Hindlimb muscle (tissue), 1 donor: Measurements from ENCODE around the gene LRRC31. TPM values are rescaled to one million over a fixed set of nuclear protein-coding genes. Genes with fewer than 3 reads are reported as not detected.

Experiments
- DNase-seq: peaks from one replicate; pipeline ENCODE4 v3.0.0-alpha.2; 2013
- polyA plus RNA-seq: library from polyadenylated mRNA; unstranded; fragments of 120-200 nt; gene quantifications from one replicate; pipeline ENCODE4 v1.2.1, GENCODE V29; 2013; ENCODE audit not compliant: insufficient read length

Gene LRRC31
- polyA plus RNA-seq: not detected

- DNase-seq: no peak
Observed at GRCh38 chr3:169869484-169870220, at the start of gene LRRC31. Gene LRRC31, minus strand, starts transcription at chr3:169869935. Its CDS starts 128 bp downstream, at chr3:169869807.

GRCh38 chr3:169914321-169914720 is 44.6 kb upstream of the LRRC31 start:
- DNase-seq: no peak

DNA sequence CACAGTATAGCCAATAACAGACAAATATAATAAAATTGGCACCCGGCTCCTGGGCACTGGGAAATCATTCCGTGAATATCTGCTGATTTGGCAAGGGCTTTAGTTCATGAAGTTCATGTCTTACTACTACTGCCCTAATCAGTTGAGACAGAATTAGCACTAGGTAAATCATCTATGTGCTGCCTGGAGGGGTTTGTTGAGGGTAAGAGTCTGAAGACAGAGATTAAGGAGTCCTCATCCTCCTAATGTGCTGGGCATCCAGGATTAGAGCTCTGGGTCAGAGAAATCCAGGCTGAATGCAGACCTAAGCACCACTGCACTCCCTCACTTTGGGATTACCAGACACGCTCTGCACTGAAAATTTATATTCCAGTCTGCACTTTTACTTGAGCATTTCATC is 43.6 kb upstream of the LRRC31 start:
- no peak for DNase-seq

GRCh38 chr3:169911272-169911671 is 41.5 kb upstream of the LRRC31 start, which contains the start of gene SAMD7:
Gene SAMD7, plus strand, starts transcription at chr3:169911572. Its CDS starts 7,927 bp downstream, at chr3:169919499.
- no peak for DNase-seq

DNA sequence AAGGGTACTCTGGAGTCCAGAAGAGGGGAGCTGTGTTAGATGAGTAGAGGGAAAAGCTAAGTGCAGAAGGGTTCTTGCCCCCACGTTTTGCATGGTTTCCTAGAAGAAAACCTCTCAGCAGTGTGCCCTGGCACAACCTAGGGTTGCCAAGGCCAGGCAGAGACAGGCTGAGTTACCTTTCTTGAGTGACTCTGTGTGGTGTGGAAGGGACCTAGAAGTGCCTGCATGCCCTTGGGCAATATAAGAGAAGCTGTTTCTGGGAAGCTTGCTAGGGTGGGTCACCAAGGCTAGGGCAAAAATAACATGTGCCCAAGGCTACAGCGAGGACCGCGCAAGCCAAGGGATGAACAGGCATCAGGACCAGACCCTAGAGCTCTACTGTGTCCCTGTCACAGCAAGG is 38.2 kb upstream of the LRRC31 start:
- DNase-seq: no peak

GRCh38 chr3:169907476-169907875 is 37.7 kb upstream of the LRRC31 start:
- DNase-seq: no peak

GRCh38 chr3:169905404-169905803 is 35.7 kb upstream of the LRRC31 start:
- DNase-seq: no peak

GRCh38 chr3:169901453-169901852 is 31.7 kb upstream of the LRRC31 start:
- no peak for DNase-seq

GRCh38 chr3:169897284-169897683 is 27.5 kb upstream of the LRRC31 start:
- DNase-seq: no peak

DNA sequence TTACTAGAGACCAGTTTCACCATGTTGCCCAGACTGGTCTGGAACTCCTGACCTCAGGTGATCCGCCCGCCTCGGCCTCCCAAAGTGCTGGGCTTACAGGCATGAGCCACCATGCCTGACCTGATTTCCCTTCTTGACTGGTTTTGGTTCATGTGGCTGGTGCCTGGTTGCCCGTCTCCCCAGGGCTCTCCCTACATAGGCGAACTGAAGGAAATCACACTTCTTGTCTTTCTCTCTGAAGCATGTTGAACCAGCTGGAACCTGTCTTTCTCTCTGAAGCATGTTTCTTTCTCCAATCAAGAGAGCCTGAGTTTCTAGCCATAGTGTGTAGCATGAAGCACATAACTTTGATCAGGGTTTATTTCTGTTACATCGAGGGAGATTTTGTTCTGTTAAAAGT is 25.3 kb upstream of the LRRC31 start:
- no peak for DNase-seq

GRCh38 chr3:169894110-169894509 is 24.4 kb upstream of the LRRC31 start:
- DNase-seq: no peak

DNA sequence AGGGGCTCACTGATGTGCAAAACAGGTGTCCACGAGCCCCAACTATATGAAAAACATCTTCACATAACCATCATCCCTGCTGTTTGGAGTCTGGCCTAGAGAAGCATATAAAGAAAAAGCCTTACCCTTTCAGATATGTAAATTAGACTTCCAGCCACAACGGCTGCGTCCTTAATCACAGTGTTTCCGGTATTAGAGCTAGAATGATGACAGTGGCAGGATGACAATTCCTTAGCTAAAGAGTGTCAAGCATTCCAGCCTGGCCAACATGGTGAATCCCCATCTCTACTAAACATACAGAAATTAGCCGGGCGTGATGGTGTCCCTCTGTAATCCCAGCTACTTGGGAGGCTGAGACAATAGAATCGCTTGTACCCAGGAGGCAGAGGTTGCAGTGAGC is 22.2 kb upstream of the LRRC31 start:
- DNase-seq: no peak

GRCh38 chr3:169886671-169887070 is 16.9 kb upstream of the LRRC31 start:
- DNase-seq: peak; percentile 22

GRCh38 chr3:169880576-169881250 is 11.0 kb upstream of the LRRC31 start:
- no peak for DNase-seq

DNA sequence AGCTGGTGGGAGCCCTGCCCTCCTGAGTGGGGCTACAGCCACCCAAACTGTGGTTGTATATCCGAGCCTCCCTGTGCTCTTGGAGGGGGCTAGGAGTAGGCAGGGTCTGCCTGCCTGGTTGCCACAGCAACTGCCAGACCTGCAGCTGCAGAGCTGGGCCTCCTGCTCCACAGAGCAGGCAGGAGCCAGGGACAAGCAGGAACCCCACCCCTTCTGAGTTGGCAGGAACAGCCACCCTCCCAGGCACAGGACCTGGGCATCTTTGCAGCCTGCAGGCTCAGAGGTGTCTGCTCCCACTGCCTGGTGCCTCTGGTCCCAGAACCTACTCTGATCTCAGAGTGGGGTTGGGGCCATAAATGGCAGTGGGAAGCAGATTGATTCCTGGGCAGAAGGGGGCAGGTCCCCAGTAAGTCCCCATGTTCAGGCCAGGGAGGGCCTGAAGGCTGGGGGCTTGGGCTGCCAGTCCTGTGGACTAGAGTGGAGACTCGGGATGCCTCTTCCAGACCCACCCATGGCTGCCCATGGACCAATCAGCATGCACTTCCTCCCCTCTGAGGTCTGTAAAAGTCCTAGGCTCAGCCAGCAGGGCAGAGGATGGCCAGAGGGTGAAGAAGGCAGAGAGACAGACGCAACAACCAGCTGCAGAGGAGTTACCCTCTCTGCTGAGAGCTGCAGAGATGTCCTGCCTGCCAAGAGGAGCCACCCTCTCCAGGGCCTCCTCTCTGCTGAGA is 10.3 kb upstream of the LRRC31 start:
- no peak for DNase-seq

- no peak for DNase-seq
Observed at GRCh38 chr3:169879013-169879557, 9.3 kb upstream of the LRRC31 start.

- no peak for DNase-seq
Observed at GRCh38 chr3:169871129-169871886, 1.6 kb upstream of the LRRC31 start.

DNA sequence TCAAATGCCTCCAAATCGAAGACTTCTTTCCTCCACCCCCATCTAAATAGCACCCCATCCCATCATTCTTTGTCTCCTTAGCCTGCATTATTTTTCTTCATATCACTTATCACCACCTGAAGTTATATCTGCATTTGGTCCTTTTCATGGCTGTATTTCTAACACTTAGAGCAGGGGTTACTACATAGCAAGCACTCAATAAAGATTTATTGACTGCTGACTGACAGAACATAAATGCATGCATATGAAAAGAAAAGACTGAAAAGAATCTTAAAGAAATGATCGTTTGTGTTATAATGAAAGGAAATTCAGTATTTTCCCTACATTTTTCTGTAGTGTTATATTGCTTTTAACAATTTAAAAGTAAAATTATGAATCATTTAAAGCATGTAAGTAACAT is 1.4 kb downstream of the LRRC31 start:
- no peak for DNase-seq

DNA sequence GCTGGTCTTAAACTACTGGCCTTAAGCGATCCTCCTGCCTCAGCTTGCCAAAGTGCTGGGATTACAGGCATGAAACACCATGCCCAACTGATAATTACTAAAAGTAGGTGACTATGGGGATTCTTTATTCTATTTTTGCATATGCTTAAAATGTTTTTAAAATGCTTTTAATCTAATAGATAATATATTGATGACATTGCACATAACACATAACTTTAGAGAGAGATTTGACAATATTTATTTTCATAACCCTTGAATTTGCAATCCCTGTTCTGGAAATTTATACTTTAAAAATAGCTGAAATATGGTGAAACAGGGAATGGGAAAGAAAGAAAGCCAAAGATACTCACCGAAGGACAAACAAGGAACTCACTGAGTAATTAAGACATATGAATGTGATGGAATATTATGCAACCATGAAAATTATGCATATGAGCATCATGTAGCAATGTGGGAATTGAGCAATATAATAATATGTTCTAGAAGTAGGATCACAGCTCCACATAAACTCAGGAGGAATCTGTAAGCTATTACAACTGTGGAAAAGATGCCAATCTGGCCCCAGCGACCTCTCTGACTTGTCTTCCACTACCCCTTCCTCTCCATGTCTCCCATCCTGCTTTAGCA is 2.0 kb downstream of the LRRC31 start:
- DNase-seq: no peak

GRCh38 chr3:169865176-169865767 is 4.5 kb downstream of the LRRC31 start:
- DNase-seq: no peak

DNA sequence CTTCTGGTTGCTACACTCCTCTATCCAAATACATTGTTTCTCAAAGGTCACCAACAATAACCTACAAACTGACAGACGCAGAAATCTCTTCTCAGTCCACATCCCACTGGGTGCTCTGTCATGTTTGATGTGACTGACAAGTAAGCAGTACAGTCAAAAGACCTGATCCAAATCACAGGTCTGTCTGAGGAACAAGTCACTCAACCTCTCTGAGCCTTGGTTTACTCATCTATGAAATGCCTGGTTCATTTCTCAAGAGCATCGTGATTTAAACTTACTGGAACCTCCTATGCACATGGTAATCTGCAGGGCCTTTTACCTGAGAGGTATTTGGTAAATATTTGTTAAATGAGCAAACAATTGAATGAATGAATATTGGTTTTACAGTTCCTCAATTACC is 5.5 kb downstream of the LRRC31 start:
- no peak for DNase-seq
